ENCODE measurements around the gene RAD9A. TPM values are rescaled to one million over a fixed set of nuclear protein-coding genes. Genes with fewer than 3 reads are reported as not detected.

The RAD9A gene
- total and polyA plus RNA-seq, 4 donors, result 8.8 to 56.2 (median 19.8) TPM

GRCh38 chr11:67387518-67387917, 4.3 kb upstream of the RAD9A start:
- no peak overlapping the region for H3K4me3 ChIP-seq (ENCODE audit: low read length in 2 of 2)
- intact Hi-C loops (cut with DNase I), result no loop called here
- H3K9me3 ChIP-seq (ENCODE audit: control insufficient read depth, low read length), result no peaks in the 10 kb centered on the region
- no peaks in the 10 kb centered on the region for H3K36me3 ChIP-seq (ENCODE audit: control insufficient read depth in 1 of 2, insufficient read depth in 2 of 2, low read length in 1 of 2)
- no peaks in the 10 kb centered on the region for H3K27me3 ChIP-seq (ENCODE audit: control insufficient read depth in 1 of 2, insufficient read depth in 2 of 2, low read length in 1 of 2)
- no peak for ATAC-seq (ENCODE audit: low FRiP score)
- H3K27ac ChIP-seq (ENCODE audit: low read depth in 1 of 2, low read length in 2 of 2), result no peak overlapping the region
- no peaks in the 10 kb centered on the region for H3K4me1 ChIP-seq (ENCODE audit: control insufficient read depth in 1 of 2, insufficient read depth in 2 of 2, low read length in 2 of 2)
- WGBS, 2 donors, result 42 to 58% methylated on average over 6 of the region's 6 CpGs
- DNase-seq, result no peak

DNA sequence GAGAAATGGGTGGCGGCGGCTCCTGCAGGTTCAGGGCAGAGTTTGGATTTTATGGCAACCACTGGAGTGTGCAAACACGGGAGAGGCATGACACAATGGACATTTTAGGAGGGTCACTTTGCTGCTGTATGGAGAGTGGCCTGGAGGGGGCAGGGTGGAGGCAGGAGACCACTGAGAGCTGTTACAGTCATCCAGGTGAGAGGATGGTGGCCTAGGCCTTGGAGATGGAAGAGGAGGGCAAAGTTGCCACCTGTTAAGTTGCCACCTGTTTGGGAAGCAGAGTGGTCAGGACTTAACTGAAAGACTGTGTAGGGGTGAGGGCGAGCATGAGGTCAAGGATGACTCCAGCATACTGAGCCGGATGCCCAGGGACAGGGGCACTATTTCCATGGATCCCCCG, 2.3 kb upstream of the RAD9A start:
- no peak for ATAC-seq (ENCODE audit: low FRiP score)
- 65 to 67% methylated on average over 6 of the region's 6 CpGs for WGBS, 2 donors
- intact Hi-C loops (cut with DNase I), result no loop called here
- Histone ChIP-seq H3K27me3 (ENCODE audit: control insufficient read depth in 1 of 2, insufficient read depth in 2 of 2, low read length in 1 of 2) (no peaks in the 10 kb centered on the region), H3K36me3 (ENCODE audit: control insufficient read depth in 1 of 2, insufficient read depth in 2 of 2, low read length in 1 of 2) (no peaks in the 10 kb centered on the region), H3K27ac (ENCODE audit: low read depth in 1 of 2, low read length in 2 of 2) (no peak overlapping the region), H3K9me3 (ENCODE audit: control insufficient read depth, low read length) (no peaks in the 10 kb centered on the region), H3K4me1 (ENCODE audit: control insufficient read depth in 1 of 2, insufficient read depth in 2 of 2, low read length in 2 of 2) (no peaks in the 10 kb centered on the region), H3K4me3 (ENCODE audit: low read length in 2 of 2) (no peak overlapping the region)
- DNase-seq, result no peak

- DNase-seq (no peak), ATAC-seq (ENCODE audit: low FRiP score) (no peak)
- intact Hi-C loops (cut with DNase I), result loop anchor here in 1 of 2 donors (10.0 kb wide), 1 partner anchor 114 kb away; the partner anchor contains the start of genes CDK2AP2 and PITPNM1
- Histone ChIP-seq H3K36me3 (ENCODE audit: control insufficient read depth in 1 of 2, insufficient read depth in 2 of 2, low read length in 1 of 2) (no peaks in the 10 kb centered on the region), H3K27me3 (ENCODE audit: control insufficient read depth in 1 of 2, insufficient read depth in 2 of 2, low read length in 1 of 2) (no peaks in the 10 kb centered on the region), H3K27ac (ENCODE audit: low read depth in 1 of 2, low read length in 2 of 2) (no peak overlapping the region), H3K4me1 (ENCODE audit: control insufficient read depth in 1 of 2, insufficient read depth in 2 of 2, low read length in 2 of 2) (no peaks in the 10 kb centered on the region), H3K4me3 (ENCODE audit: low read length in 2 of 2) (peak overlapping the region in 1 of 2 donors; percentile 50), H3K9me3 (ENCODE audit: control insufficient read depth, low read length) (no peaks in the 10 kb centered on the region)
- 9 to 10% methylated on average over 15 of the region's 15 CpGs for WGBS, 2 donors
These were observed 861 bp upstream of the RAD9A start for GRCh38 chr11:67390947-67391303.

DNA sequence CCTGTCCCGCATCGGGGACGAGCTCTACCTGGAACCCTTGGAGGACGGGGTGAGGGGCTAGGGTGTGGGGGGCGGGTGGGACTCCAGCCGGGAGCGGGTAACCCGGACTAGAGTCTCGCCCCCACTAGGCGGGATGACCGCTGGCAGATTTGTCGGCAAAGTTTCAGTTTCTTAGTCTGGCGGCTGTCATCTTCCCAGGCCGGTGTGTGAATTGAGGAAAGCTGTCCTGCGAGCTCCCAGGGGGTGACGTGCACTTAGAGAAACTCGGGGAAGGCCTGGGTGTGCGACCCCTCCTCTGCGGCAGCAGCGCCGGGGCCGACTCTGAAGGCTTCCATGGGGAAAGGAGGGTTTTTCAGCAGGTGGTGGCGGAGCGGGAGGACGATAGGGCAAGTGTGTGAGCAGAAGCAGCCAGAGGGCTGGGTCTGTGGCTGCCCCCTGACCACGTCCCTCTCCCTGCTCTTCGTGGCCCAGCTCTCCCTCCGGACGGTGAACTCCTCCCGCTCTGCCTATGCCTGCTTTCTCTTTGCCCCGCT, 463 bp downstream of the RAD9A start:
- ATAC-seq (ENCODE audit: low FRiP score) (no peak), DNase-seq (no peak)
- Histone ChIP-seq H3K27ac (ENCODE audit: low read depth in 1 of 2, low read length in 2 of 2) (peak overlapping the region in 1 of 2 donors; percentile 28), H3K4me3 (ENCODE audit: low read length in 2 of 2) (peak overlapping the region; percentile 50 to 83), H3K9me3 (ENCODE audit: control insufficient read depth, low read length) (no peaks in the 10 kb centered on the region), H3K27me3 (ENCODE audit: control insufficient read depth in 1 of 2, insufficient read depth in 2 of 2, low read length in 1 of 2) (no peaks in the 10 kb centered on the region), H3K36me3 (ENCODE audit: control insufficient read depth in 1 of 2, insufficient read depth in 2 of 2, low read length in 1 of 2) (no peaks in the 10 kb centered on the region), H3K4me1 (ENCODE audit: control insufficient read depth in 1 of 2, insufficient read depth in 2 of 2, low read length in 2 of 2) (no peaks in the 10 kb centered on the region)
- intact Hi-C loops (cut with DNase I), result loop anchor here in 1 of 2 donors (10.0 kb wide), 1 partner anchor 113 kb away; the partner anchor contains the start of genes CDK2AP2 and PITPNM1
- 6 to 9% methylated on average over 31 of the region's 31 CpGs for WGBS, 2 donors

GRCh38 chr11:67393437-67393836, 1.7 kb downstream of the RAD9A start:
- Histone ChIP-seq H3K27me3 (ENCODE audit: control insufficient read depth in 1 of 2, insufficient read depth in 2 of 2, low read length in 1 of 2) (no peaks in the 10 kb centered on the region), H3K27ac (ENCODE audit: low read depth in 1 of 2, low read length in 2 of 2) (no peak overlapping the region), H3K9me3 (ENCODE audit: control insufficient read depth, low read length) (no peaks in the 10 kb centered on the region), H3K4me3 (ENCODE audit: low read length in 2 of 2) (no peak overlapping the region), H3K4me1 (ENCODE audit: control insufficient read depth in 1 of 2, insufficient read depth in 2 of 2, low read length in 2 of 2) (no peaks in the 10 kb centered on the region), H3K36me3 (ENCODE audit: control insufficient read depth in 1 of 2, insufficient read depth in 2 of 2, low read length in 1 of 2) (peaks cover under 1 to 4% of the 10 kb centered on the region in 2 donors)
- DNase-seq, result no peak
- intact Hi-C loops (cut with DNase I), result loop anchor here in 1 of 2 donors (10.0 kb wide), 1 partner anchor 111 kb away; the partner anchor contains the start of genes CDK2AP2 and PITPNM1
- ATAC-seq (ENCODE audit: low FRiP score), result no peak
- WGBS, 2 donors, result 94% methylated on average over 18 of the region's 18 CpGs

GRCh38 chr11:67393990-67394389, 2.2 kb downstream of the RAD9A start:
- Histone ChIP-seq H3K27me3 (ENCODE audit: control insufficient read depth in 1 of 2, insufficient read depth in 2 of 2, low read length in 1 of 2) (no peaks in the 10 kb centered on the region), H3K36me3 (ENCODE audit: control insufficient read depth in 1 of 2, insufficient read depth in 2 of 2, low read length in 1 of 2) (peaks cover 4 to 5% of the 10 kb centered on the region in 2 donors), H3K9me3 (ENCODE audit: control insufficient read depth, low read length) (no peaks in the 10 kb centered on the region), H3K4me3 (ENCODE audit: low read length in 2 of 2) (no peak overlapping the region), H3K4me1 (ENCODE audit: control insufficient read depth in 1 of 2, insufficient read depth in 2 of 2, low read length in 2 of 2) (no peaks in the 10 kb centered on the region), H3K27ac (ENCODE audit: low read depth in 1 of 2, low read length in 2 of 2) (no peak overlapping the region)
- 68 to 70% methylated on average over 5 of the region's 5 CpGs for WGBS, 2 donors
- ATAC-seq (ENCODE audit: low FRiP score), result no peak
- intact Hi-C loops (cut with DNase I), result loop anchor here in 1 of 2 donors (10.0 kb wide), 1 partner anchor 111 kb away; the partner anchor contains the start of genes CDK2AP2 and PITPNM1
- DNase-seq, result no peak

GRCh38 chr11:67395555-67396258, 3.9 kb downstream of the RAD9A start:
- no peaks in the 10 kb centered on the region for H3K4me1 ChIP-seq (ENCODE audit: control insufficient read depth in 1 of 2, insufficient read depth in 2 of 2, low read length in 2 of 2)
- 84 to 85% methylated on average over 19 of the region's 19 CpGs for WGBS, 2 donors

DNA sequence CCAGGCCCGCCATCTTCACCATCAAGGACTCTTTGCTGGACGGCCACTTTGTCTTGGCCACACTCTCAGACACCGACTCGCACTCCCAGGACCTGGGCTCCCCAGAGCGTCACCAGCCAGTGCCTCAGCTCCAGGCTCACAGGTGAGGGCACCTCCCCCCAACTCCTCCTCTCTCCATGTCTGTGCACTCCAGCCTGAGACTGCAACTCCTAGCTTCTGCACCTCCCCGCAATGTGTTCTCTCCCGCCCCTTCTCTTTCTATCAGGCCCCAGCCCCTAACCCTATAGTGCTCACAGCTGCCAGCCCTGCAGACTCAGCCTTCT, 4.4 kb downstream of the RAD9A start:
- no peak for ATAC-seq (ENCODE audit: low FRiP score)
- Histone ChIP-seq H3K4me1 (ENCODE audit: control insufficient read depth in 1 of 2, insufficient read depth in 2 of 2, low read length in 2 of 2) (no peaks in the 10 kb centered on the region), H3K27me3 (ENCODE audit: control insufficient read depth in 1 of 2, insufficient read depth in 2 of 2, low read length in 1 of 2) (no peaks in the 10 kb centered on the region), H3K36me3 (ENCODE audit: control insufficient read depth in 1 of 2, insufficient read depth in 2 of 2, low read length in 1 of 2) (peaks cover 4 to 7% of the 10 kb centered on the region in 2 donors), H3K27ac (ENCODE audit: low read depth in 1 of 2, low read length in 2 of 2) (no peak overlapping the region), H3K4me3 (ENCODE audit: low read length in 2 of 2) (no peak overlapping the region), H3K9me3 (ENCODE audit: control insufficient read depth, low read length) (no peaks in the 10 kb centered on the region)
- DNase-seq, result no peak
- WGBS, 2 donors, result 84 to 86% methylated on average over 7 of the region's 7 CpGs
- intact Hi-C loops (cut with DNase I), result loop anchor here in 1 of 2 donors (10.0 kb wide), 1 partner anchor 109 kb away; the partner anchor contains the start of genes CDK2AP2 and PITPNM1

More at GRCh38 chr11:67395555-67396258, 3.9 kb downstream of the RAD9A start:
- DNase-seq (no peak), ATAC-seq (ENCODE audit: low FRiP score) (no peak)
- Histone ChIP-seq H3K9me3 (ENCODE audit: control insufficient read depth, low read length) (no peaks in the 10 kb centered on the region), H3K27ac (ENCODE audit: low read depth in 1 of 2, low read length in 2 of 2) (no peak overlapping the region), H3K36me3 (ENCODE audit: control insufficient read depth in 1 of 2, insufficient read depth in 2 of 2, low read length in 1 of 2) (peaks cover 4 to 7% of the 10 kb centered on the region in 2 donors), H3K27me3 (ENCODE audit: control insufficient read depth in 1 of 2, insufficient read depth in 2 of 2, low read length in 1 of 2) (no peaks in the 10 kb centered on the region), H3K4me3 (ENCODE audit: low read length in 2 of 2) (no peak overlapping the region)
- intact Hi-C loops (cut with DNase I), result loop anchor here in 1 of 2 donors (10.0 kb wide), 1 partner anchor 109 kb away; the partner anchor contains the start of genes CDK2AP2 and PITPNM1
